CD4-positive, alpha-beta T cell treated with Interleukin-6 at 100 ng/mL for 8 hours (primary cell): ENCODE data around the gene IFT25.
"Not testable (repeated sequence)": the region's sequence is repeated elsewhere in the genome, so short reads cannot be mapped to it uniquely, and the experiment has no call there.

Experiments
- DNase-seq: peaks from one replicate; pipeline ENCODE4 v3.0.0-alpha.2; 2020; ENCODE audit warnings: mixed read lengths, low spot score

The IFT25 gene

DNA sequence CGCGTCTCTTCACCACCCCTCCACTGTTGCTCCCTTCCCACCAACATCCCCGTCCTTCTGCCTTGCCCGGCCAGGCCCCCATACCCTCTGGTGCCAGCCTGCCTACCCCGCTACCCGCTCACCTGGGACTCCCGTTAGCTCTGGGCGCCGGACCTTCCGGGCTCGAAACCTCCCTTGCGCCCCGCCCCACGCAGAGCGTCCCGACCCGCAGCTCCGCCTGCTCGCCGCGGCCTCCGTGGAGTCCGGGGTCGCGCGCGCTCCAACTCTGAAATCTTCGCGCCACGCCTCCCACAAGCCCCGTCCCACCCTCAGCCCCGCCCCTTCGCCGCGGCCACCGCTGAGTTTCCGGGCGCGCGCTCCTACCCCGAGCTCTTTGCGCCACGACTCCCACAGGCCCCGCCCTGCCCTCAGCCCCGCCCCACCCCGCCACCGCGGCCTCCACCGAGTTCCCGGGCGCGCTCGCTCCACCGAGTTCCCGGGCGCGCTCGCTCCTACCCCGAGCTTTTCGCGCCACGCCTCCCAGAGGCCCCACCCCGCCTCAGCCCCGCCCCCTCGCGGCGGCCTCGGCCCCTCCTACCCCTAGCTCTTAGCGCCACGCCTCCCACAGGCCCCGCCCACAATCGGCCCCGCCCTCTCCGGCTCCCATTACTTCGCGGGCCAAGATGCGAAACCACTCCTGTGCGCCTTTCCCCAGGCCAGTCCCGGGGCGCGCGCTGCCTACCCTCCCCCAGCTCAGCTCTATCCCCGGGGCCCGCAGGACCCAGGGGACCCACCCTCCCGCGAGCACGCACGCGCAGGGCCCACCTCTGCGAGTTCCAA lies at the start of gene IFT25:
IFT25 (minus strand) TSS at position 267 of the 819 bp plus-strand sequence. CDS start 5,617 bp downstream, outside the sequence.
- peak; percentile 98 for DNase-seq

GRCh38 chr1:53994516-53994915 lies 49.0 kb upstream of the IFT25 start:
- not testable (repeated sequence) for DNase-seq

- DNase-seq = no peak
Measured at GRCh38 chr1:53992085-53992874, 46.8 kb upstream of the IFT25 start.

DNA sequence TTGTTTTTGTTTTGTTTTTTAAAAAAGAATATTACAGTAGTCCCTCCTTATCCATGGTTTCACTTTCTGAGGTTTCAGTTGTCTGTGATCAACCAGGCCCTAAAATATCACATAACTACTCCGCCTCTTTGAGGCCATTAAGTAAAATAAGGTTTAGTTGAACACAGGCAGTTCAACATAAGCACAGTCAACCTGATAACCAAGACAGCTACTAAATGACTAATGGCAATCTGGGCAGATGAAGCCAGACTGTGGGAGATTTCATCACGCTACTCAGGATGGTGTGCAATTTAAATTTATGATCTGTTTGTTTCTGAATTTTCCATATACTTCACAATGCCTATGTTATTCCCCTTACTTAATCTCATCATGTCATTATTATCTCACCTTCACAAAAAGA lies 42.4 kb upstream of the IFT25 start:
- no peak for DNase-seq

DNA sequence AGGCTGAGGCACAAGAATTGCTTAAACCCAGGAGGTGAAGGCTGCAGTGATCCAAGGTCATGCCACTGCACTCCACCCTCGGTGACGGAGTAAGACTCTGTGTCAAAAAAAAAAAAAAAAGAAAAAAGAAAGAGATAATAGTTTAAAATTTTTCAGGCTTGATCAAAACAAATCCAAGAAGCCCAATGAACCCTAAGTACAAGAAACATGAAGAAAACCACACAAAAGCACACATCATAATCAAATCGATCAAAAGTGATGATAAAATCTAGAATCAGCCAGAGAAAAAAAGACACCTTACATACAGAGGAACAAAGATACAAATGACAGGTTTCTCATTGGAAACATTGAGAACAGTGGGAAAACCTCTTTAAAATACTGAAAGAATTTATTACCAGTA lies 41.0 kb upstream of the IFT25 start:
- DNase-seq = no peak

- no peak for DNase-seq
Measured at GRCh38 chr1:53984726-53985125, 39.2 kb upstream of the IFT25 start.

GRCh38 chr1:53982763-53983104 lies 37.2 kb upstream of the IFT25 start:
- DNase-seq = no peak

GRCh38 chr1:53982034-53982762 lies 36.7 kb upstream of the IFT25 start:
- DNase-seq = no peak

GRCh38 chr1:53981220-53981619 lies 35.7 kb upstream of the IFT25 start:
- no peak for DNase-seq

GRCh38 chr1:53979712-53980450 lies 34.4 kb upstream of the IFT25 start:
- no peak for DNase-seq

- no peak for DNase-seq
Measured at GRCh38 chr1:53975861-53976260, 30.4 kb upstream of the IFT25 start.

DNA sequence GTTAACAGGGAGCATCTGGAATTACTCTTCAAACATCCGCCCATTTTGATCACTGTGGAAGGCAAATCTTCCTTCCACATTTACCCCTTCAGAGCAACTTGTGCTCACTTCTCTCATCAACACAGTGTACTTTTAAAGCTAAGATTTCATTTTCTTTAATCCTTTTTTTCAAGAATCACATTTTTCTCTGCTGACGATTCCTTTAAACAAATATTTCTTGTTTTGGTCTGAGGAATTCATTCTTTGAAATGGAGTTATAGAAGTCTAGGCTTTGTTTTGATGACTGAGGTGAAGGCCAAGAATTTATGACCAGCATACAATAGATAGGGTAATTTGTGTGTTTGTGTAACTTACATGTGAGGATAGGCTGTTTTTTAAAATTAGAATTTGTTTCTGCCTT lies 26.2 kb upstream of the IFT25 start:
- no peak for DNase-seq

DNA sequence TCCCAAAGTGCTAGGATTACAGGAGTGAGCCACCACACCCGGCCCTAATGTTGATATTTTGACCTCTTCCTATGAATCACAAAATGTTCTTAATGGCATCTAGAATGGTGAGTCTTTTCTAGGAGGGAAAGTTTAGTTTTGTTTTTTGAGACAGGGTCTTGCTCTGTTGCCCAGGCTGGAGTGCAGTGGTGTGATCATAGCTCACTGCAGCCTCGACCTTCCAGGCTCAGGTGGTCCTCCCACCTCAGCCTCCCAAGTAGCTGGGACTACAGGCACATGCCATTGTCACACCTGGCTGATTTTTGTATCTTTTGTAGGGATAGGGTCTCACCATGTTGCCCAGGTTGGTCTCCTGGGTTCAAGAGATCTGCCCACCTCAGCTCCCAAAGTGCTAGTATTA lies 23.8 kb upstream of the IFT25 start:
- DNase-seq = not testable (repeated sequence)

DNA sequence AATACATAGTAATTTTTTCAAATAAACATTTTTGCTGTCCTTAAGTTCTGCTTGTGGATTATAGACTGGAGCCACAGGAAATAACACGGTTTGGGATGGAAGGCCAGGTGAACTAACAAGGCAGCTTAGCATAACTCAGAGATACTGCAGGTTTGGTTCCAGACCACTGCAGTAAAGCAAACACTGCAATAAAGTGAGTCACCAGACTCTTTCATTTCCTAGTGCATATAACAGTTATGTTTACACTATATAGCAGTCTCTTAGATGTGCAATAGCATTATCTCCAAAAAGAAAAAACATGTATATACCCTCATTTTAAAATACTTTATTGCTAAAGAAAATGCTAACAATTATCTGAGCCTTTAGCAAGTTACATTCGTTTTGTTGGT lies 22.6 kb upstream of the IFT25 start:
- no peak for DNase-seq

DNA sequence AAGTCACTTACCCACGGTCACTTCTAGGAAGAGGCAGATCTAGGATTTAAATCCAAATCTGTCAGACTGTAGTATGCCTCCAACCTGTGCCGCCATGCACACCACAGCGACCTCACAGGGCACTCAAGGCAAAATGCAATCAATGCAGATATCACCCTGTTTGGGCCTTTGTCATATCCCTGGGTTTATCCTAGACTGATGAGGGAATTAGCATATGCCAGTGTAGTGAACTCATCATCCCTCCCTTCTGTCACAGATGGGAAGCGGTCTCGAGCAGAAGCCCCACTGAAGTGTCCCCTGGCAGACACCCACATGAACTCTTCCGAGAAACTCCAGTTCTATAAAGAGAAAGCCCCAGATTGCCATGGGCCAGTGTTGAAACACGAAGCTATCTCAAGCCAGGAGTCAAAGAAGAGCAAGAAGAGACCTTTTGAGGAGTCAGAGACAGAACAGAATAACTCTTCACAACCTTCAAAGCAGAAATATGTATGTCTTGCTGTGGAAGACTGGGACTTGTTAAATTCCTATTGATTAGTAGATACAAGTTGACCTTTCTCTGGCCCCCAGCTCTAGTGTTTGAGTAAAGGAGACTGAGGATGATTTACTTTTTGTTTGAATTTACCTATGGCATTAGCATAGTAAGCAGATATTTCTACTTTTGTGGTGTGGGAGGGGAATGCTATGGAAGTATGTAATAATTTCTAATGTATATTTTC lies 22.1 kb upstream of the IFT25 start:
- DNase-seq = no peak

DNA sequence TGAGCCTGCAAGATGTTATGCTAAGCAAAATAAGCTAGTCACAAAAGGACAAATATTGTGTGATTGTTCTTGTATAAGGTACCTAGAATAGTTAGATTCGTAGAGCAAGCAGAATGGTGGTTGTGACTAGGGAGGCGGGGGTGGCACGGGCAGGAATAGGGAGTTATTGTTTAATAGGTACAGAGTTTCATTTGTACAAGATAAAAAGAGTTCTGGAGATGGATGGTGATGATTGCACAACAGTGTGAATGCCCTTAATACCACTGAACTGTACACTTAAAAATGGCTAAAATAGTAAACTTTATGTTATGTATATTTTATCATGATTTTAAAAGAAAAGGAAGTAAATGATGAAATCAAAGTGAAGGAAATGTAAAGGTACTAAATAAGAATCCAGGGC lies 21.3 kb upstream of the IFT25 start:
- no peak for DNase-seq

- no peak for DNase-seq
Measured at GRCh38 chr1:53964109-53964508, 18.6 kb upstream of the IFT25 start.

- DNase-seq = no peak
Measured at GRCh38 chr1:53963460-53963859, 18.0 kb upstream of the IFT25 start.

DNA sequence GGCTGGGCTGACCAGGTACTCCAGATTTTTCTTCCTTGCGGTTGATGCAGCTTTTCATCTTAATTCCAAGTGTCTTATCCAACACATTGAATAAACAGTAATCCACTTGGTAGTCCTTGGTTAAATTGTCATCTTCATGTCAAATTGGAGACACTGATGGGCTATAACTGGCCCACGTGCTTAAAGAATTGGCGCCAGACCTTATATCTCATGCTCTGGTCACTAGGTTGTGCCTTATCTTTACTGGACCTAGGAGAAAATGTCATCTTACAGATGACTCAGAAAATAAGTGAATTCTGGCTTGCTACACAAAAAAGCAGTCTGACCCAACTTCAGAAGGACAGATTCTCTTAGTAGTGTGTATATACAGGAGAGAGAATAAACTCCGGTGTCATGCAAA lies 16.9 kb upstream of the IFT25 start:
- no peak for DNase-seq

DNA sequence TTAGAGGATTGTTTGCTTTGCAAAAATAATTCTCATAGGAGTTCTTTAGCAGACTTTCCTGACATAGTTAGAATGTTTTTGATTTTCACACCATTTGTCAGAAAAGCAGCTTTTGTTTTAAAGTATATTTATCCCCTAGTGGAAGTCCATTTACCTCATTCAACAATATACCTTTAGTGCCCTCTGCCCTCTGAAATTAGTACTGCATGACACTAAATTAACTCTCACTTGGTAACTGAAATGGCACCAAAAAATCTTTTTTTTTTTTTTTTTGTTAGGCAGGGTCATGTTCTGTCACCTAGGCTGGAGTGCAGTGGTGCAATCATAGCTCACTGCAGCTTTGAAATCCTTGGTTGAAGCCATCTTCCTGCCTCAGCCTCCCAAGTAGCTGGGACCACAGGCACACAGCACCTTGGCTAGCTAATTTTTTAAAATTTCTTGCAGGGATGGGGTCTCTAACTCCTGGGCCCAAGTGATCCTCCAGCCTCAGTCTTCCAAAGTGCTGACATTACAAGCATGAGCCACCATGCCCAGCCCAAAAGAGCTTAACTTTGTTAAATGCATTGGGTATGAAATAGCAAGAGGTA lies 14.3 kb upstream of the IFT25 start:
- peak; percentile 8 for DNase-seq

DNA sequence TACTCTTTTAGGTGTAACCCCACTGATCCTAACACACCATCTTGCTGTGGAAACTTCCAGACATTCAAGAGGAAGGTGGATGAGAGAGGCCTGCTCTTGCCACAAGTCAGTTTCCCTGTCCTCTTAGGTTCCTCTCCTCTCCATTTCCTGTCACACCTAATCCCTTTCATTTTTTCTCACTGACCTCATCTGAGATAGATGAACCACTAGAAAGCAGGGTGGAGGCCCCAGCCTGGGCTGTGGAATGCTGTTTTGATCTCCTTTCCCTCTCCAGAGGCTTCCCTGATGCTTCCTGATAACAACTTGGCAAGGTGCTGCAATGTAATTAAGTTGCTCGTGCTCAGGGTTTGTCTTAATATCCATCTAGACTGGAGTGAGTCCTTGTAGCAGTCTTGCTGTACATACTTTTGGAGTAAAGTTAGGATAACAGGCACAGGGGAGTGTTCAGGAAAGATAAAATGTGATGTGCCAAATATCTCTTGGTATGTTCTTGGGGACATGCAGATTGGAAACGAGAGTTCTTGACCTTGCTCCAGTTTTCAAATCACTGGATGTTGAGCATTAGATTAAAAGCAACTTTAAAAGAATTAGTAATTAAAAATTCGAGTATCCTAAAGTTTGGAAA lies 11.8 kb upstream of the IFT25 start:
- no peak for DNase-seq
